NCI-H1092 treated with DMSO at 0.1 percent for 48 hours (cell line): Measurements from ENCODE around the gene COMMD9.
"Not testable (repeated sequence)": the region's sequence is repeated elsewhere in the genome, so short reads cannot be mapped to it uniquely, and the experiment has no call there.

Experiments used
- DNase-seq: peaks from one replicate; lab custom pipeline; 2025; lab: John Stamatoyannopoulos, UW

COMMD9 gene

DNA sequence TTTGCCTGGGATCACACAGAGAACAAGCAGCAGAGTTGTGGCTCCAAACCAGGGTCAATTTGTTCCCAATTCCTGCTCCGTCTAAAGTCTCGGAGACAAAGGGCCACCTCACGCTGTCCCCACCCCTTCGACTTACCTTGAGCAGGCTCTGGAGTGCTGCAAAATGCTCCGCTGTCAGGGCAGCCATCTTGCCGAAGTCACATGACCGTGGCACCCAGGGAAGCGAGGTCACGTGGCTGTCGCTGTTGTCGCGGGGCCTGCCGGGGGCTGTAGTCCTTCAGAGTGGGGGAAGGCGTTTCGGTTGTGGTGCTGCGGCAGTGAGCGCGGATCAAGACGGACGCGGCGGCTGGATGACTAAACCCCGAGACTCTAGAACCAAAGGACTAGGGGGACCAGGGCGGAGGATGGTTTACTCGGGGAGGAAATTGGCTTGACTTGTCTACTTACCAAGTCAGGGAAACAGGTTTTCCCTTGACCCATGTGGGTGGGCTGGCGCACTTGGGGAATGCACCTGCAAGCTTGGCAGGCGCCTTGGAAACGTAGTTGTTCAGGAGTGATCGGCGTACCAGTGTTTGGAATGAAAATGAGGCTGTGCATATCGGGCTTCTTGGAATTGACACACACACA, at the start of gene COMMD9:
Gene COMMD9, minus strand, starts transcription at position 199 of the 627 bp plus-strand sequence. Its CDS starts 12 bp downstream, at position 187.
- peak; percentile 84 for DNase-seq

DNA sequence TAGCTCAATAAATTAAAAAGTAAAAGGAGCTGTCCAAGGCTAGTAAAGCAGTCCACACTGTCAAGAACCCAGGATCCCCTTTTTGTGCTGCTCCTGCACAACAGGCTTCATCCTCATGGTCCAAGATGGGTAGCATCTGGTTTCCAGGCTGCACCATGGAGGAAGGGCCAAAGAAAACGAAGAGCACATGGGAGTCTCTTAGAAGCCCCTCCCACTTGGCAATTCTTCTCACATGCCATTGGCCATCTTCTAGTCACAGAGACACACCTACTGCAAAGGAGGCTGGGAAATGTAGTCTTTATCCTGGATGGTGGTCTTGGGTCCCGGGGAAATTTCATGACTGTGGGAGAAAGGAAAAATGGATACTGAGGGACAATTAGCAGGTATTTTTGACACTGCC, 44.7 kb upstream of the COMMD9 start:
- DNase-seq = no peak

DNA sequence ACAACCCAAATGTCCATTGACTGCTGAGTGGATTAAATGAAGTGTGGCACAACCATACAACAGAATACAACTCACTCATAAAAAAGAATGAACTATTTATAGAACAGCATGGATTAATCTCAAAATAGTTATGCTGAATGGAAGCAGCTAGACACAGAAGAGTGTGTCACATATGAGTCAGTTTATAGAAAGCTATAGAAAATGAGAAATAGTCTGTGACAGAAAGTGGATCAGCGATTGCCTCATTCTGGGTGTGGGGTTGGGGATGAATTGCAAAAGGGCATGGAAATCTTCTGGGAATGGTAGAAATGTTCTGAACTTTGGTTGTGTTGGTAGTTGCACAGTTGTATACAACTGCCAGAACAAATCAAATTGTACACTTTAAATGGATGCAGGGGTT, 44.2 kb upstream of the COMMD9 start:
- no peak for DNase-seq

DNA sequence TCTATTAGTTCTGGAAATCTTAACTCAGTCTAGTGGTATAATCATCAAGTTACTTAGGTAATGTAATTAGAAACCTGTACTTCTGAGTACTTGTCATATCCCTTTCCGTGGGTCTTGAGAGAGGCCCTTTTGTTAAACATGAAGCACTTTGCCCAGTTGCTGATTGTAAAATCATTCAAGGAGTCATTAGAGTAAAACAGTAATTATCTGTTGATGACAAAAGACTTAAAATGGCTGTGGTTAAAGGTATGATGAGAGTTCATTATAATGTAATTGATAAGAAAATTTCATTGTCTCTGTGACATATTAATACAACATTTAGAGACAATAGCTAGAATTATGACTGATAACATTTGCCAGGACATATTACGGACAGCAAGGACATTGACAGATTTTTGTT, 41.2 kb upstream of the COMMD9 start:
- no peak for DNase-seq

DNA sequence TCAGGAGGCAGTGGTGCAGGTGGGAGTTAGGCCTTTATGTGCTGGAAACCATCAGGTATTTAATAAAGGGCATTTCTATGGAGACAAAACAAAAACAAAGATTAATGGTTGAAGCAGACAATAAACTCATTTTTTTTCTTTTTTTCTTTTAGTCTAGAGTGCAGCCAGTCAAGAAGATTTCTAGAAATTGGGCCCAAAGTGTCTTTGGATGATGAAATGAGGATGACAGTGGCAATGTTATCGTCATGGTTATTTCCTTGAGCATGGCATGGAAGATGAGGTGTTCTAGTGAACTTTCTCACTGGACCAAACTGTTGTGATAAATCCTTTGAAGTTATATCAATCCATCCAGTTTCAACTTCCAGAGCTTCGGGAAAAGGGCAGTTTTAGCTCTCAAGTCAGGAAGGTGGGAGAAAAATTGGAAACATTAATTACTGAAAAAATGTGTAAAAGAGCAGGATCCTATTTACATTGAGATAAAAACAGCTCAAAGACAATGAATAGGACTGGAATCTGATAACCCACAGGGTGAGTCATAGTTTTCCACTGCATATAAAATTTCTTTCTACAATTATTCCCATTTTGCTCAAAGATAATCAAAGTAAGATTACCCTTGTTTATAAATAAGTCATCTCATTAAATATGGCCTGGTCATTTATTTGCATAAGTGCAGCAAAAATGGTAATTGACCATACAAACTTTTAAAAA, 39.9 kb upstream of the COMMD9 start:
- DNase-seq = no peak

DNA sequence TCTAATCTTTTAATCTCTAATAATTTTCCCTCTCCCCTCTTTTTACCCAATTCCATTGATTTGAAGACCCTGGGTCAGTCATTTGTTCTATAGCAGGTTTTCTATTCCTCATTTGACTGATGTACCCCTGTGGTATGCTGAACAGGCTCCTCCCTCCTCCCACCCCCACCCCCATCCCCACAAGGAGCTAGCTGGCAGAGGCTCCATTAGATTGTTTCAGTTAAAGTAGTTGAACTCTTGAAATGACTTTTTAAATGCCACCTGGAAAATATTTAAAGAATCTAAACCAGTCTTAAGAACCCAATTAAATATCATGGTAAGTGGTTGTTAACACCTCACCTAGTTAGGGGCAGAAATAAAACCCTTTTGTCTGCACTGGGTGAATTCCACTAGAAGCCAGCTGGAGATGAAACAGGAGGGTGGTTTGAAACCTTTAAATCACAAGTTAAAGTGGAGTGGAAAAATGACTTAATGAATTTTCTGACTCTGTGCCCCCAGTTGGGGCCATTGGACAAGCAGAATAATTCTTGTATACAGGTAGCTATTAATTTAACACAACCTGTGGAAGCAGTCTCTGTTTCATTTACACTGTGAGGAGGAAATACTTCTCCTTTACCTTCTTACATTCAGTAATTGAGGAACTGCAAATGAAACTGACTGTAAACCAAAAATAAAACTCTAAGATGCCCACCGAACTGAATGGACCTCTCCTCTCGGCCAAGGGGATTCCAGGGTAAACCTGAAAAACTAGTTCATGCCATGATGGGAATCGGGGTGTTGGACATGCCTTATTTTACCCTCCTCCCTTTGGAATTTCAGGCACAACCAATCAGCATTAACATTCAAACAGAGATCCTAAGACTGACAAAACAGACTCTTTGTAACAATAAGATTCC, 37.5 kb upstream of the COMMD9 start:
- no peak for DNase-seq

DNA sequence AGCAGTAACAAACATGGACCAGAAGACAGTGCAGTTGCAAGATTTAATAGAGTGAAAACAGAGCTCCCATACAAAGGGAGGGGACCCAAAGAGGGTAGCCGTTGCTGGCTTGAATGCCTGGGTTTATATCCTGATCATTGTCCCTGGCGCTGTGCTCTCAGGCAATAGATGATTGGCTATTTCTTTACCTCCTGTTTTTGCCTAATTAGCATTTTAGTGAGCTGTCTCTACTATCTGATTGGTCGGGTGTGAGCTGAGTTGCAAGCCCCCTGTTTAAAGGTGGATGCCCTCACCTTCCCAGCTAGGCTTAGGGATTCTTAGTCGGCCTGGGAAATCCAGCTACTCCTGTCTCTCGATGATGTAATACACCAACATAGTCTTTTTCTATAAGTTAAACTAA, 36.2 kb upstream of the COMMD9 start:
- DNase-seq = not testable (repeated sequence)

DNA sequence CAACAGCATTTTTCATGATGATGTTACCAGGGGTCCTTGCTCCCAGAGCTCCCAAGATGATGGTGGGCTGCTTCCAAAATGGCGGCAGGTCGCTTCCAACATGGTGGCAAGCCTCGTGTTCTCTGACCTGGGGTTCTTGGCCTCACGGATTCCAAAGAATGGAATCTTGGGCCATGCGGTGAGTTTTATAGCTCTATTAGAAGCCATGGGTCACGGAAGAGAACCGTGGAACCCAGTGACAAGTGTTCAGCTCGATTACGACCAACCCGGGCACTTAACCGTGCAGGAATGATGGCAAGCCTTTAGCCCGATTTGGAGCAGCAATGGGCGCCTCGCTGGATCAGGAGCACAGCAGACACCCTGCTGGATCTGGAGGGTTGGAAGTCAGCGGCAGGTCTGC, 35.7 kb upstream of the COMMD9 start:
- DNase-seq = not testable (repeated sequence)

DNA sequence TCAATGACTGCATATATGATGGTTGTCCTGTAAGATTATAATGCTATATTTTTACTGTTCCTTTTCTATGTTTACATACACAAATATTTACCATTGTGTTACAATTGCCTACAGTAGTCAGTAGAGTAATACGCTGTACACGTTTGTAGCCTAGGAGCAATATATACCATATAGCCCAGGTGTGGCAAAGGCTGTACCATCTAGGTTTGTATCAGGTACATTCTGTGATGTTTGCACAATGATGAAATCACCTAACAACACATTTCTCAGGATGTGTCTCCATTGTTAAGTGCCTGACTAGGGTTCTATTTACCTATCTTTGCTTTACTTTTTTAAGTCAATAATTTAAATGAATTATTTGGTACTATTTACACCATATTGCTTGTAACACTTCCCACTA, 28.8 kb upstream of the COMMD9 start:
- DNase-seq = no peak

DNA sequence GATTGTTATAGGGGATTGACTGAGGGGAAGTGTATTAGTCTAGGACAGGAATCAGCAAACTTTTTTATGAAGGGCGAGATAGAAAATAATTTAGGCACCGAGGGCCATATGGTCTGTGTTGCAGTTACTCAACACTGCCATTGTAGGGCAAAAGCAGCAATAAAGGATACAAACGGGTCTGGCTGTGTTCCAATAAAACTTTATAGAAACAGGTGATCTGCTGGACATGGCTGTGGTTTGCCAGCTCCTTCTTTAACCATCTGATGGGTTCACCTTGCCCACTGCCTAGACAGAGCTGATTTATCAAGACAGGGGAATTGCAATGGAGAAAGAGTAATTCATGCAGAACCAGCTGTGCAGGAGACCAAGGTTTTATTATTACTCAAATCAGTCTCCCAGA, 26.8 kb upstream of the COMMD9 start:
- no peak for DNase-seq

DNA sequence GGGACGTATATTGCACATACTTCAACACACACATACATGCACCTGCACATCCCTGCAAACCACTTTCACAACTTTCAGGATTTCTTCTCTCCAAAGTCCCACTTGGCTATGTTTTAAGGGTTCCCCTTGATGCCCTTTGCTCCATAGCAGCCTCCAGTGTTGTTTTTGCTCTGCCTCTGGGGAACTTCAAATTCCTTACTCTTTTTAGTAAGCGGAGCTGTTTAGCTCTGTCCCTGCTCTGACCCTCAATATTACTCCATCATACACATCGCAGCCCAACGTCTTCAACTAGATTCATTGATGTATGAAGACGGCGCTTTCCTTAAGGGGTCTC, 25.2 kb upstream of the COMMD9 start:
- DNase-seq = no peak

DNA sequence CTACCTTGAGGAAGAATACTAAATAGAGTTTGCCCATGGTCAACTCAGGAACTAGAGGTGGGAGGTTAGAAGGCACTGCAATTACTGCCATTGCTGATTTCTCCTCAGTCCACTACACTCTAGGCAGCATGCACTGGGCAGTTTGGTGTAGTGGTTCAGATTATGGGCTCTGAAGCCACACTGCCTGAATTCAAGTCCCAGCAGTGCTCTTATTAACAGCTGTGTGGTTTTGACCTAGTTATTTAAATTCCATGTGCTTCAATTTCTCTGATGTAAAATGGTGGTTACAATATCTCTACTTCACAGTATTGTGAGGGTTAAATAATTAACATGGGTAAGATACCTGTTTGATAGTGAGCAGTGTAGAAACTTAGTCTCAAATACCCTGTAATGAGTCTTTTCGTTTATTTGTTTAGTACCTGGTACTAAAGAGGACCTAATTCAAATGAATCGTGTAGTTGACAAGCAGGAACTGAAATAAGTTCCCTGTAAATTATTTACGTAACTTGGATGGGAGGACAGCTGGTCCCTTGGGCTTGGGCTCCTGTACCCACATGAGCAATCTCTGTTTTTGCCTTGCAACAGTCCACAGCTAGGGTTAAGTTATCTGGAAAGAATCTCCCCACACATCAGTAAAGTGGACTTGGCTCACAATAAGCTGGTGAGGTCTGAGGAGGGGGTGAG, 24.7 kb upstream of the COMMD9 start:
- no peak for DNase-seq

DNA sequence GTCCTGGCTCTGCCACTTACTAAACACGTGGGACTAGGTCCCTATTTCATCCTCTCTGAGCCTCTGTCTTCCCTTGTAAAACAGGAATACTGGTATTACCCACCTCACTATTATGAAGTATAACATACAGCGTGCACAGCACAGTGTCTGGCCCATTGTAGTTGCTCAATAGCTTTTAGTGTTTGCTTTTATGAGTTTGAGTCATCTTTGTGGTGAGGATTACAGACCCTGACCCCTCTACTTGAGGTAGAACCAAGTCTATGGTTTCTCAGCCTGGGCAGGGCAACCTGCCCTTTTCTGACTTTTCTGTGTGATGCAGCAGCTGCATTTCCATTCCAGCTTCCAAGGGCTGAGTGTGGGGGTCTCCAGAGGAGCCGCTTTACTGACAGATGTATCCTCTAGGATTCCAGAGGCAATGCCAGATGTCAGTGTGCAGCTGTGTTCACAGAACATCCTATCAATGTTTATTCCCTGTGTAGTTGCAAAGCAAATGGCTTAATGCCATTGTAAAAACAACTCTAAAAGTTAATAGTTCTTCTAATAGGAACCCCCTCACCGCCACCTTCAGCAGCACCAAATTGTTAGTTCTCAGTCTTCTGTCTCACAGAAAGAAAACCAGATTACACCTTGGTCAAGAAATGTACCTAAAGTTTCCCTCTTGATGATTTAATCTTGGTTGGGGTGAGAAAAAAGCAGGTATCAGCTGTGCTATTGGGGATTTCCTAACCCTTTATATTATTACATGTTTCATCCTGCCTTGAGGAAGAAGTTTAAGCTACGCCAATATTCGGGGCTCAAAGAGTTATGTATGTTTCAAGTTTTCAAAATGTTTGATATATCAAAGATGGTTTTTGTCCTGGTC, 23.6 kb upstream of the COMMD9 start:
- DNase-seq = no peak

DNA sequence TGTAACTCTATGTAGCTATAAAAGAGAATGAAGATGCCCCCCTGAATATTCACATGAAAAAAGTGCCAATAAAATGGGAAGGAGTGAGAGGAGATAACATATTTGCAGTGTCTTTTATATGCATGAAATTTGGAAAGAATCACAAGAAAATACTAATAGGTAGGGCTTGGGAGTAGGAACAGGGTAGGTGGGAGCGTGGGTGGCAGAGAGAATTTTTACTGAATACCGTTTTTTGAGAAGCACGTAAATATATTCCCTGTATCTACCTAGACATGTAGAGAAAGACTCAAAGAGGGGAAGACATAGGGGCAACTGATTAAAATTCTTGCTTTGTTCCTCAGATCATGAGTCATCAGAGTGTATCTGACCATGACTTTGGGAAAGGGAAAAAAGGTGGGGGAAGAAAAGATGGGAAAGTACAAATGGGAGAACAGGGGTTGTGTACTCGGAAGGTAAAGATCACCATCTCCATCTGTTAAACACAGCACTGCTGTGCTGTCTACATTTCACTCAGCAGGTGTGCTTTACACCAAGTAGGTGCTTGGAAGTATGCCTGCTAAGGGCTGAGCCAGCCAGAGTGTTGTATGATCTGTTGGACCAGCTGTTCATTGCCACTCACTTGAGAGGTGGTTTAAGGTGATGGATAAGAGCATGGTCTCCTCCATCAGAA, 22.8 kb upstream of the COMMD9 start:
- DNase-seq = peak; percentile 72

DNA sequence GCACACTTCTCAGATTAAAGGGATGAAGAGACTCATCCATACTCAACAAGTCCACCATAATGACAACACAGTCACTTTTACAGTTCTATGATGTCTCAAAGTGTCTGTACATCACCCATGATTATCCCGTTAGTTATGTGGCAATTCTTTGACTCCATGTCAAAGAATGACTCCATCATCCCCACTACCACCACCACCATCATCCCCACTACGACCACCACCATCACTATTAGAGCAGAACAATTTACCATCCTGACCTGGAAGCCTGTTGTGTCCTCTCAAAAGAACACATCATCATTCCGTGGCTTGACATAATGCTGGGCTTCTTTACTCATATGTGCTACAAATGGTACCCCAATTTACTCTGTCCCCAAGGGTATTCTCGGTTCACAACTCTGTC, 20.6 kb upstream of the COMMD9 start:
- DNase-seq = no peak

DNA sequence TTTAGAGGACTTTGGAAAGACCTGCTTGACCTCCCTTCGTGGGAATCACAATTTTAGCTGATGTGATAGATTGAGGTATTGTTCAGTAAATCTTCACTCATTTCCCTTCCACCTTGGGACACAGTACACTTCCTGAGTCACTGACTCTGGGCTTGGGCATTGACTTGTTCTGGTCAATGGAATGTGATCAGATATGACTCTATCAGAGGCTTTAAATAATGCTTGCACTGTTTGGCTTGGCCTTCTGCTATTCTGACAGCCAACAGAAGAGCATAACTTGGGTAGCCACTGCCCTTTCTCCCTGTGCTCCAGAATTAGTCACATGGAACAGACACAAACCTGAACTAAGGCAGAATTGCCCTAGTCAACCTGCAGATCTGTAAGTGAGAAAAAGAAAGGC, 19.4 kb upstream of the COMMD9 start:
- no peak for DNase-seq

DNA sequence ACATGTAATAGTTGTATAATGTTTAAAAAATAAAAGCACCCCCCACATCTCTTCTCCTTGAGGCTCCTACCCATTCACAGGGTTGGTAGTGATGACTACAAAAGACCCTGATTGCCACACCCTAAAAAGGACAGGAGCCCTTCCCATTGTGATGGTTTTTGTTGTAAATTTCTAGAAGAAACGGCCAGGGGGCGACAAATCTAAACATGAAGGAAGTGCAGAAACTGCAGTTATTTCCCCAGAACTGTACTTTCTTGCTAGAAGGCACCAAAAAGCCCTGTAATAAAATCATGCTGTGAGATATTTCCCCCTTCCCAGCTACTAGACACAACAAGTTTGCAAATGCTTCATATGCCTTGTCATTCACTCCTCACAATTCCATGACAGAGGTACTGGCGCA, 17.7 kb upstream of the COMMD9 start:
- DNase-seq = no peak

DNA sequence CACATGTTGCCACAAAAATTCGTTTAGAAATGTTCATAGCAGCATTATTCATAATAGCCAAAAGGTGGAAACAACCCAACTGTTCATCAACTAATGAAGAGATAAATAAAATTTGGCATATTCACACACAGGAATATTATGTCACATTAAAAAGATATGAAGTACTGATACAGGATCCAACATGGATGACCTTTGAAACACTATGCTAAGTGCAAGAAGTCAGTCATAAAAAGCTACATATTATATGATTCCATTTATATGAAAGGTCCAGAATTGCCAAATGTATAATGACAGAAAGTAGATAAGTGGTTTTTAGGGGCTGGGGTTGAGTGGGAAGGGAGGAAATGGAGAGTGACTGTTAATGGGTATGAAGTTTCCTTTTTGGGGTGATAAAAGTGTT, 15.8 kb upstream of the COMMD9 start:
- DNase-seq = no peak

DNA sequence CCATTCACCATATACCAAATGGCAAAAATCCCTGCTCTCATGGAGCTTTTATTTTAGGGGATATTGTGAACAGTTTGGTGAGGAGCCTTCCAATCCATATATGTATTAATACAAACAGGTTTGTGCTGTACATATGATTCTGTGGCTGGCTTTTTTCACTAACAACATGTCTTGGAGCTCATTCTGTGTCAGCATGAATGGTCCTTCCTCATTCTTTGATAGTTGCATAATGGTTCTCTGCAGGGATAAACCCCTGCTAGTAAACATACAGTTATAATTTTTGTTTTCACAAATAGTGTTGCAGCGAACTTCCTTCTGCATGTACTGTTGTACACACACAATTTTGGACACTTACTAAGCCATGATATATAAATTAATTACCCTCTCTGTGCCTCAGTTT, 15.1 kb upstream of the COMMD9 start:
- DNase-seq = no peak

DNA sequence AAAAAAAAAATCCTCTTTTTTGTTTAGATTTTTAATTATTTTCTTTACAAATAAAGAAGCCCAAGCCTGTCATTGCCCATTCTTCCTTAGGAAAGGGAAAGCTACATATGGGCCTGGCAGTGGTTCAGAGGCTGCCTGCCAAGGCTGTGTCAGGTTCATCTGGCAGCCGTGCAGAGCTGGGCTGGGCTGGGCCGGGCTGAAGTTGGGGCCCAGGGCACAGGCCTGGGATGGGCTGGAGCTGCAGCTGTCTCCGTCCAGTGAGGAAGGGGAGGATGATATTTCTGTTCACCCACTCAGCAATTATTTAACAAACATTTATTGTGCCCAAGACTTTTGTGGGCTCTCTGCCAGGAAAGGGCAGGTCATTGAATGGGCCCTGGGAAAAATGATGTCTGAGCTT, 11.4 kb upstream of the COMMD9 start:
- peak; percentile 29 for DNase-seq
